ENCODE data around the gene PIGS. TPM values are rescaled to one million over a fixed set of nuclear protein-coding genes. Genes with fewer than 3 reads are reported as not detected.
A peak's percentile ranks its signal among the peaks of the same experiment; 100 is the strongest.

PIGS gene
- total and polyA plus RNA-seq, 2 of the 13 experiments (the other 11 are each of a cell fraction or from before 2014, with no cell fraction given) = 31.7 to 42.6 TPM

DNA sequence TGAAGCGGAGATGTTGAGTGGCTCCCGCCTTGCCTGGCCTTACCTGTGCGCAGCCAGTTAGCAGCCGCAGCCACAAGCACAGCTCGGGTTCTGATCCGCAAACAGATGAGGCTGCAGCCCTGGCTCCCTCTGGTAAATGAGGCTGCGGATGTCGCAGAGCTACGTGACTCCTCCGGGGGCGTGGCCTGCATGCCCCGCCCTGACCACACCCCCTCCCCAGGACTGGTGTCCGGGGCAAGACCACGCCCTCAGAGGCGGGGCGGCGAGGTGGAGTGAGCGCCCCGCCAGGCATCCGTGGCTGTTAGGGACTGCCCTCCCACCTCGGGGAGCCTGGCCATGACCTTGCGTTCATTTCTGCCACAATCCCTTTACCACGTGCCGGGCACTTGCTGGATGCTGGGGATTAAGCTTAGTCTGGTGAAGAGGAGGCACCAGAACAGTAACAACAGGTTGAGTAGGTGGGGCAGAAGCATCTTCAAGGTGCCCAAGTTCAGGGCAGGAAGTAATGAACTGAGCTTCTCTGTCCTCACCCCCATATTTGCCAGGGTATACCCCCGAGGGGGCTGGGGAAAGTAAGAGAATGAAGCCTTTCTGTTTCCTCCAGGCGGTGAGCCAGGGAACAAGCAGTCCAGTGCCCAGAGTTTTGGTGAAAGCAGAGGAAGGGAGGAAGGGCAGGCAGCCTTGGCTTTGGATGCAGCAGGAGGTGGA, 5.6 kb upstream of the PIGS start, which contains the start of gene ALDOC (continued):
- TF ChIP-seq, protein P1, sequence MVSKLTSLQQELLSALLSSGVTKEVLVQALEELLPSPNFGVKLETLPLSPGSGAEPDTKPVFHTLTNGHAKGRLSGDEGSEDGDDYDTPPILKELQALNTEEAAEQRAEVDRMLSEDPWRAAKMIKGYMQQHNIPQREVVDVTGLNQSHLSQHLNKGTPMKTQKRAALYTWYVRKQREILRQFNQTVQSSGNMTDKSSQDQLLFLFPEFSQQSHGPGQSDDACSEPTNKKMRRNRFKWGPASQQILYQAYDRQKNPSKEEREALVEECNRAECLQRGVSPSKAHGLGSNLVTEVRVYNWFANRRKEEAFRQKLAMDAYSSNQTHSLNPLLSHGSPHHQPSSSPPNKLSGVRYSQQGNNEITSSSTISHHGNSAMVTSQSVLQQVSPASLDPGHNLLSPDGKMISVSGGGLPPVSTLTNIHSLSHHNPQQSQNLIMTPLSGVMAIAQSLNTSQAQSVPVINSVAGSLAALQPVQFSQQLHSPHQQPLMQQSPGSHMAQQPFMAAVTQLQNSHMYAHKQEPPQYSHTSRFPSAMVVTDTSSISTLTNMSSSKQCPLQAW (CRISPR knock-in tag; IDR thresholded peaks at IDR 0.05) = peak; percentile 36
- peak; percentile 38; the same call in 1 of the 2 replicates for TF ChIP-seq ISL2 (CRISPR knock-in tag; IDR thresholded peaks at IDR 0.05)
- no peak for TF ChIP-seq ZFP90 (CRISPR knock-in tag; IDR thresholded peaks at IDR 0.05; ENCODE audit: borderline replicate concordance)
- peak; percentile 82 for TF ChIP-seq ZNF264 (CRISPR knock-in tag; IDR thresholded peaks at IDR 0.05)
- TF ChIP-seq CREB1 (IDR thresholded peaks at IDR 0.05) = peak; percentile 47
- 0 out of 2 replicates have a peak, but pooled peaks have one; percentile 31 for TF ChIP-seq CREB1 (CRISPR knock-in tag; IDR thresholded peaks at IDR 0.05)
- peak; percentile 20 for TF ChIP-seq XRCC5 (optimal IDR thresholded peaks at IDR 0.05; ENCODE audit: low read length)
- TF ChIP-seq, protein P2, sequence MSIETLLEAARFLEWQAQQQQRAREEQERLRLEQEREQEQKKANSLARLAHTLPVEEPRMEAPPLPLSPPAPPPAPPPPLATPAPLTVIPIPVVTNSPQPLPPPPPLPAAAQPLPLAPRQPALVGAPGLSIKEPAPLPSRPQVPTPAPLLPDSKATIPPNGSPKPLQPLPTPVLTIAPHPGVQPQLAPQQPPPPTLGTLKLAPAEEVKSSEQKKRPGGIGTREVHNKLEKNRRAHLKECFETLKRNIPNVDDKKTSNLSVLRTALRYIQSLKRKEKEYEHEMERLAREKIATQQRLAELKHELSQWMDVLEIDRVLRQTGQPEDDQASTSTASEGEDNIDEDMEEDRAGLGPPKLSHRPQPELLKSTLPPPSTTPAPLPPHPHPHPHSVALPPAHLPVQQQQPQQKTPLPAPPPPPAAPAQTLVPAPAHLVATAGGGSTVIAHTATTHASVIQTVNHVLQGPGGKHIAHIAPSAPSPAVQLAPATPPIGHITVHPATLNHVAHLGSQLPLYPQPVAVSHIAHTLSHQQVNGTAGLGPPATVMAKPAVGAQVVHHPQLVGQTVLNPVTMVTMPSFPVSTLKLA (IDR thresholded peaks at IDR 0.05) = peak; percentile 70
- TF ChIP-seq ZBTB38 (CRISPR knock-in tag; IDR thresholded peaks at IDR 0.05) = peak; percentile 78; the same call in 1 of the 2 replicates
- no peak for TF ChIP-seq SYNCRIP (IDR thresholded peaks at IDR 0.05; ENCODE audit: insufficient read depth, low read depth, low read length)
- TF ChIP-seq ETV6 (CRISPR knock-in tag; conservative IDR thresholded peaks at IDR 0.05) = no peak
- TF ChIP-seq SPEN (CRISPR knock-in tag; IDR thresholded peaks at IDR 0.05; ENCODE audit: low read depth) = peak; percentile 66; the same call in 1 of the 2 replicates
- no peak for TF ChIP-seq CBX2 (IDR thresholded peaks at IDR 0.05; ENCODE audit: low read depth, low read length)
- no peak for TF ChIP-seq CBX2 (CRISPR knock-in tag; IDR thresholded peaks at IDR 0.05; ENCODE audit: low read depth)
- TF ChIP-seq ZNF580 (CRISPR knock-in tag; IDR thresholded peaks at IDR 0.05; ENCODE audit: borderline replicate concordance, low read depth) = peak; percentile 91; the same call in 1 of the 2 replicates
- no peak for TF ChIP-seq ZNF44 (CRISPR knock-in tag; IDR thresholded peaks at IDR 0.05)
- TF ChIP-seq SNAPC5 (CRISPR knock-in tag; IDR thresholded peaks at IDR 0.05; ENCODE audit: borderline replicate concordance) = no peak
- TF ChIP-seq, protein P3, sequence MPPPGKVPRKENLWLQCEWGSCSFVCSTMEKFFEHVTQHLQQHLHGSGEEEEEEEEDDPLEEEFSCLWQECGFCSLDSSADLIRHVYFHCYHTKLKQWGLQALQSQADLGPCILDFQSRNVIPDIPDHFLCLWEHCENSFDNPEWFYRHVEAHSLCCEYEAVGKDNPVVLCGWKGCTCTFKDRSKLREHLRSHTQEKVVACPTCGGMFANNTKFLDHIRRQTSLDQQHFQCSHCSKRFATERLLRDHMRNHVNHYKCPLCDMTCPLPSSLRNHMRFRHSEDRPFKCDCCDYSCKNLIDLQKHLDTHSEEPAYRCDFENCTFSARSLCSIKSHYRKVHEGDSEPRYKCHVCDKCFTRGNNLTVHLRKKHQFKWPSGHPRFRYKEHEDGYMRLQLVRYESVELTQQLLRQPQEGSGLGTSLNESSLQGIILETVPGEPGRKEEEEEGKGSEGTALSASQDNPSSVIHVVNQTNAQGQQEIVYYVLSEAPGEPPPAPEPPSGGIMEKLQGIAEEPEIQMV (CRISPR knock-in tag; IDR thresholded peaks at IDR 0.05; ENCODE audit: low read depth) = peak; percentile 58; the same call in 1 of the 2 replicates
- peak; percentile 75 for TF ChIP-seq NCOA2 (CRISPR knock-in tag; IDR thresholded peaks at IDR 0.05)
- peak; percentile 46; the same call in 1 of the 2 replicates for TF ChIP-seq NKX3-1 (CRISPR knock-in tag; IDR thresholded peaks at IDR 0.05)
- no peak for TF ChIP-seq GLI4 (CRISPR knock-in tag; IDR thresholded peaks at IDR 0.05; ENCODE audit: borderline replicate concordance)
- TF ChIP-seq, protein P4, sequence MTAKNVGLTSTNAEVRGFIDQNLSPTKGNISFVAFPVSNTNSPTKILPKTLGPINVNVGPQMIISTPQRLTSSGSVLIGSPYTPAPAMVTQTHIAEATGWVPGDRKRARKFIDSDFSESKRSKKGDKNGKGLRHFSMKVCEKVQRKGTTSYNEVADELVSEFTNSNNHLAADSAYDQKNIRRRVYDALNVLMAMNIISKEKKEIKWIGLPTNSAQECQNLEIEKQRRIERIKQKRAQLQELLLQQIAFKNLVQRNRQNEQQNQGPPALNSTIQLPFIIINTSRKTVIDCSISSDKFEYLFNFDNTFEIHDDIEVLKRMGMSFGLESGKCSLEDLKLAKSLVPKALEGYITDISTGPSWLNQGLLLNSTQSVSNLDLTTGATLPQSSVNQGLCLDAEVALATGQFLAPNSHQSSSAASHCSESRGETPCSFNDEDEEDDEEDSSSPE (CRISPR knock-in tag; IDR thresholded peaks at IDR 0.05) = peak; percentile 60; the same call in 1 of the 2 replicates
